ENCODE results near the gene PACSIN2. TPM values are rescaled to one million over a fixed set of nuclear protein-coding genes. Genes with fewer than 3 reads are reported as not detected.
A peak's percentile ranks its signal among the peaks of the same experiment; 100 is the strongest.
"Not testable (repeated sequence)": the region's sequence is repeated elsewhere in the genome, so short reads cannot be mapped to it uniquely, and the experiment has no call there.

PACSIN2 gene
- total RNA-seq, 2 experiments from 2014 or later, result 27.5 to 30.8 TPM

DNA sequence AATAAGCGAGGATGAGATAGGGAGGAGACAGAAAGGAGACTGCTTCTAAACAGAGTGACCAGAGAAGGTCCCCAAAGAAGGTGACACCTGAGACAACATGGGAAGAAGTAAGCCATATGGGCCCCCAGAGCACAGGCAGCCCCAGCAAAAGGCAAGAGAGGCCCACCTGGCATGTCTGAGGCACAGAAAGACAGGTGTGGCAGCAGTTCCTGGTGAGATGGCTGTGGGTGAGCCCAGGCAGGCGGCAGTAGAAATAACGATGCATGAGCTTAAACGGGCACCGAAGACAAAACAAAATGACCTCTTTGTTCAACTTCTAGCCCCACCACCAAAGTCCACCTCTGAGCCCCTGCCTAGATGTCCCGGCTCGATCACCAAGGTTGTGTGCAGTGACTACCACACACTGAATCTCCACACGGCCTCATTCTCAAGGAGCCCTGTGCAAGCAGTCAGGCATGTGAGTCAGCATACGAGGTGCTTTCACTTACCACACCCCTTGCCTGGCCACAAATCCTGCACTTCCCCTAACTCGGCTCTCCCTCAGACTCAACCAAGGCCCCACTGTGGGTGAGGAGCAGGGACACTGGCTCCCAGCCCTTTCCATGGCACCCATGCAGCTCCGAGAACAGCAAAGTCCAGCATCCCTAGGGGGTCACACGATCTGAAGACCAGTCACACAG is 77.6 kb downstream of the PACSIN2 start:
- H3K36me3 Mint-ChIP-seq (ENCODE audit: low read depth), result peaks cover 2% of the 10 kb centered on the region

DNA sequence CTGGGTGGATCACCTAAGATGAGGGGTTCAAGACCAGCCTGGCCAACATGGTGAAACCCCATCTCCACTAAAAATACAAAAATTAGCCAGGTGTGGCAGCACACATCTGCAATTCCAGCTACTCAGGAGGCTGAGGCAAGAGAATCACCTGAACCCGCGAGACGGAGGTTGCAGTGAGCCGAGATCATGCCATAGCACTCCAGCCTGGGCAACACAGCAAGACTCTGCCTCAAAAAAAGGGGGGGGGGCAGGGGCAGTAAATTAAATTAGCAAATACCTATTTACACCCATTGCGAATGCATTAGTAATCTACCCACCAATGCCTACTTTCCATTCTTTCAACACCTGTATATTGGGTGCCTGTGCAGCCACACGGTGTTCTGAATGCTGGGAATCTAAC is 78.3 kb downstream of the PACSIN2 start:
- H3K27me3 Mint-ChIP-seq (ENCODE audit: low read depth); H3K4me3 Mint-ChIP-seq; CTCF ChIA-PET; DNase-seq; H3K9me3 Mint-ChIP-seq (ENCODE audit: insufficient read depth); H3K36me3 Mint-ChIP-seq (ENCODE audit: low read depth); ATAC-seq; H3K27ac Mint-ChIP-seq: not testable (repeated sequence)
- POLR2A ChIA-PET, result interaction anchor here (1.6 kb wide), 1 partner anchor 79 kb away, joined by 3 read pairs; the partner anchor contains the start of gene PACSIN2
- peaks cover 53% of the 10 kb centered on the region for H3K4me1 Mint-ChIP-seq (ENCODE audit: low read depth)

More for the DNA sequence above, 77.6 kb downstream of the PACSIN2 start:
- ATAC-seq (peak; percentile 64), DNase-seq (peak; percentile 38)
- no peaks in the 10 kb centered on the region for H3K9me3 Mint-ChIP-seq (ENCODE audit: insufficient read depth)
- ChIA-PET CTCF (no interaction called here), POLR2A (interaction anchor here (1.6 kb wide), 1 partner anchor 78 kb away, joined by 3 read pairs; the partner anchor contains the start of gene PACSIN2)
- no peak overlapping the region for H3K4me3 Mint-ChIP-seq
- H3K27ac Mint-ChIP-seq, result no peak overlapping the region
- H3K4me1 Mint-ChIP-seq (ENCODE audit: low read depth), result peaks cover 50% of the 10 kb centered on the region
- no peaks in the 10 kb centered on the region for H3K27me3 Mint-ChIP-seq (ENCODE audit: low read depth)

DNA sequence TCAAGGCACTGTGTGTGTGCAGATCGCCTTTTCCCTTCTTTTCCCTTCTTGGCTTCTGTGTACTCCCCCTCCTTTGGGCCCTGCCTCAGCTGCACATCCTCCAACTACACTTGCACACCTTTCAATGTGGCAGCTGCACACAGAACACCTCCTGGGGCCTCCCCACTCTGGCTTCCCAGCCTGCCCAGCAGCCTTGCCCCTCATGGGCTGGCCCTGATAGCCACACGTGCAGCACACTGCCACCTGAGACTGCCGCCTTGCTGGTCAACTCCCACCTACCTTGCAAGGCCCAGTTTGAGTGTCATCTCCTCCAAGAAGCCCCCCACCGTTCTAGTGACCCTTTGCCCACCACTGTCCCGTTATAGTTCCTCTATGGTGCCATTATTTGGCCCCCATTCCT is 80.6 kb downstream of the PACSIN2 start:
- no peak for ATAC-seq
- DNase-seq, result no peak
- Mint-ChIP-seq H3K27me3 (ENCODE audit: low read depth) (no peaks in the 10 kb centered on the region), H3K4me1 (ENCODE audit: low read depth) (peaks cover 46% of the 10 kb centered on the region), H3K36me3 (ENCODE audit: low read depth) (peaks cover 2% of the 10 kb centered on the region), H3K9me3 (ENCODE audit: insufficient read depth) (no peaks in the 10 kb centered on the region), H3K27ac (peak overlapping the region; percentile 72), H3K4me3 (no peak overlapping the region)
- POLR2A ChIA-PET, result no interaction called here
- CTCF ChIA-PET, result interaction anchor here (1.2 to 1.5 kb wide), 4 partner anchors 12 to 31 kb away, joined by 3 to 5 read pairs (median 3); no protein-coding TSS in a partner anchor

DNA sequence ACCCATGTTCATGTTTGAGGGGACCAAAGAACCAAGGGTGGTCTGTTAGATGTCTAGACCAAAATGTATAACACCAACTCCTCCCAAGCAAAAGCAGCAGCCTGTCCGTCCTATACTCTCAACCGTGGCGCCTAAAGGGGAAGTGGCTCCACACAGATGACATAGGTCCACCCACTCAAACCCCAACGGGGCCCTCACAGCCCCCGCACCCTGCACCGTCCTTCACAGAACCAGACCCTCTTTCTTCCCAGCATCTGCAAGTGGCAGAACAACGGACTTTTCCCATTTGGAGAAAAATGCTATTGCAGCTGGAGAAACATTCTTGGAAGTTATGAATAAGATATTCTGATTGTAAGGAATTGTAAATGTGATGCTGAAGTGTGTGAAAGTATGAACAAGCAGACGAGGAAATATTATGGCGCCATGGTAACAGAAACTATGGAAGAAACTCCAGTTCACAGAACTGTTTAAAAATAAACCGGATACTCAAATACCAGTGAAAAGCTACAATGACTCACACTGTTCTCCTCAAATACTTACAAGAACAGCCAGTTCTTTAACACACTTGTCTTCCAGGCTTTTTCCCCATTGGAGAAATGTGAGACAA is 81.4 kb downstream of the PACSIN2 start:
- peaks cover 2% of the 10 kb centered on the region for H3K36me3 Mint-ChIP-seq (ENCODE audit: low read depth)
- no peaks in the 10 kb centered on the region for H3K27me3 Mint-ChIP-seq (ENCODE audit: low read depth)
- ATAC-seq (peak; percentile 66), DNase-seq (no peak)
- no peak overlapping the region for H3K4me3 Mint-ChIP-seq
- no peaks in the 10 kb centered on the region for H3K9me3 Mint-ChIP-seq (ENCODE audit: insufficient read depth)
- no peak overlapping the region for H3K27ac Mint-ChIP-seq
- ChIA-PET POLR2A (no interaction called here), CTCF (interaction anchor here (1.2 to 1.5 kb wide), 4 partner anchors 13 to 31 kb away, joined by 3 to 5 read pairs (median 3); no protein-coding TSS in a partner anchor)
- H3K4me1 Mint-ChIP-seq (ENCODE audit: low read depth), result peaks cover 45% of the 10 kb centered on the region

DNA sequence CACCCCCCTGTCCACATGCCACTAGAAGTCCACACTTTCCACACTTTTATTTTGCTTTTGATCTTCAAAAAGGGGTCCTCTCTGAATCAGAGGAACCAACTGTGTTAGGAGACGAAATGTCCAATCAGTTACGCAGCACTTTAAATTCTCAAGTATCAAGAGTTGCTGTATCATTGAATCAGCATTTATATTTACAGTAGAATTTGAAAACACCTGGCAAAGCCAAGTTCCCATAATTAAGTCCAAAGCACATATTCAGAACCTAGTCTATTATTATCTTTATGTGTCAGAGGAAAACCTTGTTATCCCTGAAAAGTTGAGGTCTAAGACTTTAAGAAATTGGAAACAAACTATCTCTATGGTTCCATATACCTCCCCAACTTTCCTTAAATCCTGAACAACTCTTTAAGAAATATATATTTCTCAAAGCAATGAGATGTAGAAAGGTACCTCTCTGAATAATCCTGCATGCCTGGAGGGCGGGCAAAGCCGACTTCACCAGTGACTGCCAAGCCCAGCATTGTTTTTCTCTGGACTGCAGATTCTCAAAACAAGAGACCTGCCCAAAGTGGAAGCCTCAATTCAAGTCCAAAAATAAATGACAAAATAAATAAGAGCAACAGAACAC is 82.0 kb downstream of the PACSIN2 start:
- ChIA-PET POLR2A (no interaction called here), CTCF (interaction anchor here (1.3 to 1.5 kb wide), 2 partner anchors 15 to 32 kb away, joined by 3 to 5 read pairs; no protein-coding TSS in a partner anchor)
- Mint-ChIP-seq H3K27me3 (ENCODE audit: low read depth) (no peaks in the 10 kb centered on the region), H3K27ac (no peak overlapping the region), H3K4me3 (no peak overlapping the region), H3K36me3 (ENCODE audit: low read depth) (peaks cover 2% of the 10 kb centered on the region), H3K4me1 (ENCODE audit: low read depth) (peaks cover 42% of the 10 kb centered on the region), H3K9me3 (ENCODE audit: insufficient read depth) (no peaks in the 10 kb centered on the region)
- no peak for DNase-seq
- ATAC-seq, result no peak

DNA sequence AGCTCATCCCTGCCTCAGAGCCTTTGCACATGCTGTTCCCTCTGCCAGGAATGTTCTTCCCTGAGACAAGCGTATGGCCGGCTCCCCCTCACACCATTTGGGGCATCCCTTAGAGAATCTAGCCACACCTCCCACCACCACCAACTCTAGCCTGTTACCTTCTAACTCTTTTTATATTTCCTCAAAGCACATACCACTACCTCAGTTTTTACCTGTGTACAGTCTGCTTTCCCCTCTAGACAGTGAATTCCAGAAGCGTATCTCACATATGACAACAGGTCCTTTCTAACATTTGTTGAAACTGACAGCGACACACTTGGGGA is 82.8 kb downstream of the PACSIN2 start:
- H3K9me3 Mint-ChIP-seq (ENCODE audit: insufficient read depth), result no peaks in the 10 kb centered on the region
- ChIA-PET CTCF (no interaction called here), POLR2A (no interaction called here)
- ATAC-seq, result no peak
- H3K4me3 Mint-ChIP-seq, result no peak overlapping the region
- H3K4me1 Mint-ChIP-seq (ENCODE audit: low read depth), result peaks cover 34% of the 10 kb centered on the region
- peaks cover 2% of the 10 kb centered on the region for H3K36me3 Mint-ChIP-seq (ENCODE audit: low read depth)
- no peaks in the 10 kb centered on the region for H3K27me3 Mint-ChIP-seq (ENCODE audit: low read depth)
- no peak overlapping the region for H3K27ac Mint-ChIP-seq
- no peak for DNase-seq

DNA sequence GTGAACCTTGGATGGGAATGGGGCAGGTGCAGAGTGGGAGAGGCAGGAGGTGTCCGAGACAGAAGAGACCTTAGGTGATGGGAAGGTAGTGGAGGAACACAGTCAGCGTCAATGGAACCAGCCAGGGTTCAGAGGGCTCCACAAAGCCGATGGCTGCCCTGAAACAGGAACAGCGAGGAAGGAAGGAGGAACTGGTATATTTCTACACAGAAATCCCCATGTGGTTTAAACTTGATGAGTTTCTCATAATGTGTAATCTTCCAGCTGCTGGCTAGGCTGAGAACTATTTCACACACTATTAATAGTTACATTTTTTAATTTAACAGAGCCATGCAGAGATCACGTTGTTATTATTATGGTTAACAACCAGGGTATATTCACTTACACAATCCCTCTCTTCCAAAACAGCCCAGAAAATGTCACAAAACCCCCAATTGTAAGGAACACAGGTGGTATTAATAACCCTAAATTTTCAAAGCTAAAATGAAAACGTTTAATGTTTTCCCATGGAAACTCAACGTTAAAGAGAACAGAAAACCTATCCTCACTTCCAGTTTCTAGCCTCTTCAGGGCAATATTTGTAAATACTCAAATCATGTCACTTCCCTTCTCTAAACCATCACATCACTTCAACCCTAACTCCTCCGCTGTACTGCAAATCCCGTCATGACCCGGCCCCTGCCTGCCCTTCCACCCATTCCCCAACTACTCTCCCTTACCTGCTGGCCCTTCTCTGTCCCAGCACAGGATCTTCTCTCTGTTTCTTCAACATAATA is 83.3 kb downstream of the PACSIN2 start:
- Mint-ChIP-seq H3K27me3 (ENCODE audit: low read depth) (no peaks in the 10 kb centered on the region), H3K4me3 (no peak overlapping the region), H3K27ac (no peak overlapping the region), H3K36me3 (ENCODE audit: low read depth) (peaks cover 2% of the 10 kb centered on the region), H3K9me3 (ENCODE audit: insufficient read depth) (no peaks in the 10 kb centered on the region), H3K4me1 (ENCODE audit: low read depth) (peaks cover 32% of the 10 kb centered on the region)
- no peak for ATAC-seq
- no peak for DNase-seq
- ChIA-PET CTCF (interaction anchor here (1.2 to 1.3 kb wide), 2 partner anchors 64 to 102 kb away, joined by 3 read pairs; no protein-coding TSS in a partner anchor), POLR2A (no interaction called here)

GRCh38 chr22:42930810-42931420 is 84.0 kb downstream of the PACSIN2 start:
- Mint-ChIP-seq H3K4me3 (no peak overlapping the region), H3K4me1 (ENCODE audit: low read depth) (peaks cover 36% of the 10 kb centered on the region), H3K27me3 (ENCODE audit: low read depth) (no peaks in the 10 kb centered on the region), H3K36me3 (ENCODE audit: low read depth) (peaks cover 2% of the 10 kb centered on the region), H3K27ac (no peak overlapping the region), H3K9me3 (ENCODE audit: insufficient read depth) (no peaks in the 10 kb centered on the region)
- ChIA-PET POLR2A (no interaction called here), CTCF (interaction anchor here (0.7 to 1.3 kb wide), 3 partner anchors 38 to 103 kb away, joined by 3 read pairs; no protein-coding TSS in a partner anchor)
- ATAC-seq (no peak), DNase-seq (no peak)

DNA sequence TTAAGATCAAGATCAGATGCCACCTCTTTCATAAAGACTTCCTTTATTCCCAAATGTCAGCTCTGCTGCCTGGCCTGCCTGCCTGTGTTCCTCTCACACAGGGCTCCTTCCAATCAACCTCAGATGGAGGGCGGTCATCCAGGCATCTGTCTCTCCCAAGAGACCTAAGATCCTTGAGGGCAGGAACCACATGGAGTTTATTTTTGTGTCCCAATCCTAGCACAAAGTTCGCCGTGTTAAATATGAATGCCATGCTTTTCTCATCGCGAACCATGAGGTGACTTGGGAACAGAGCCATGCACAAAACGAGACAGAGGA is 85.2 kb downstream of the PACSIN2 start:
- no peak for ATAC-seq
- POLR2A ChIA-PET, result no interaction called here
- no peak for DNase-seq
- CTCF ChIA-PET, result interaction anchor here (1.6 kb wide), 1 partner anchor 104 kb away, joined by 5 read pairs; no protein-coding TSS in a partner anchor
- Mint-ChIP-seq H3K4me1 (ENCODE audit: low read depth) (peaks cover 40% of the 10 kb centered on the region), H3K9me3 (ENCODE audit: insufficient read depth) (no peaks in the 10 kb centered on the region), H3K4me3 (no peak overlapping the region), H3K36me3 (ENCODE audit: low read depth) (peaks cover 2% of the 10 kb centered on the region), H3K27ac (no peak overlapping the region), H3K27me3 (ENCODE audit: low read depth) (no peaks in the 10 kb centered on the region)

- Mint-ChIP-seq H3K9me3 (ENCODE audit: insufficient read depth) (no peaks in the 10 kb centered on the region), H3K4me1 (ENCODE audit: low read depth) (peaks cover 34% of the 10 kb centered on the region), H3K27ac (no peak overlapping the region), H3K36me3 (ENCODE audit: low read depth) (no peaks in the 10 kb centered on the region), H3K27me3 (ENCODE audit: low read depth) (no peaks in the 10 kb centered on the region), H3K4me3 (no peak overlapping the region)
- ATAC-seq (no peak), DNase-seq (no peak)
- POLR2A ChIA-PET, result no interaction called here
- CTCF ChIA-PET, result interaction anchor here (1.3 to 1.6 kb wide), 2 partner anchors 17 to 105 kb away, joined by 4 to 5 read pairs; no protein-coding TSS in a partner anchor
These were observed 85.7 kb downstream of the PACSIN2 start for GRCh38 chr22:42928969-42929837.

DNA sequence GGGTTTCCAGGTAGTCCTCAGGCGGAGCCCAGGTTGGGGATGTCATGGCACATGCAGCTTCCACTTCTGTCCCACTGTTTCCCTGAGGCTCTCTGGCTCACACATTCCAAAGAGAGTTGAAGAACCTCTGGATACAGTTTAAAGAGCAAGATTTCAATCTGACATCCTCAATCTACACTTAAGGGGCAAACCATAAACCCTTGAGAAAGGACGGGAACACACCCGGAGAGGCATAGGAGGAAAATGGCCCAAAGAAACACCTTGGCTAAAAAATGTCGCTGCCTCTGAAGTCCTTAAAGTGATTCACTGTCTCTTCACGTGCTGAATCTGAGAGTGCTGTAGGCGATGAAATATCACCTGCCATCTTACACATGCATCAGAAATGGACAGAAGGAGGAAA is 87.0 kb downstream of the PACSIN2 start:
- peaks cover 26% of the 10 kb centered on the region for H3K4me1 Mint-ChIP-seq (ENCODE audit: low read depth)
- ChIA-PET POLR2A (no interaction called here), CTCF (interaction anchor here (1.3 kb wide), 1 partner anchor 18 kb away, joined by 4 read pairs; no protein-coding TSS in a partner anchor)
- no peak overlapping the region for H3K27ac Mint-ChIP-seq
- H3K36me3 Mint-ChIP-seq (ENCODE audit: low read depth), result no peaks in the 10 kb centered on the region
- no peaks in the 10 kb centered on the region for H3K27me3 Mint-ChIP-seq (ENCODE audit: low read depth)
- no peak for ATAC-seq
- no peaks in the 10 kb centered on the region for H3K9me3 Mint-ChIP-seq (ENCODE audit: insufficient read depth)
- H3K4me3 Mint-ChIP-seq, result no peak overlapping the region
- DNase-seq, result no peak

Measured in activated CD8-positive, alpha-beta T cell treated with anti-CD3 and anti-CD28 coated beads, Interleukin-2, amount 10 ng/mL, durations not matched to agents 7 days and 5 days (primary cell).